ENCODE data around the gene SCN4B.

Gene SCN4B

GRCh38 chr11:118164885-118165284 lies 12.3 kb upstream of the SCN4B start:
- no peaks in the 10 kb centered on the region for H3K79me2 ChIP-seq (ENCODE audit: insufficient read depth, low read length)
- no peaks in the 10 kb centered on the region for H3K9me3 ChIP-seq (ENCODE audit: insufficient read depth, low read depth, low read length)
- H2AFZ ChIP-seq (ENCODE audit: low read length), result no peak overlapping the region
- H3K9me2 ChIP-seq (replicated peaks; ENCODE audit: low read depth, low read length), result no peaks in the 10 kb centered on the region
- no peak for TF ChIP-seq EZH2phosphoT487 (IDR thresholded peaks at IDR 0.05; ENCODE audit: borderline replicate concordance)
- no peak for TF ChIP-seq CTCF (conservative IDR thresholded peaks at IDR 0.05; ENCODE audit: low read length)
- no peaks in the 10 kb centered on the region for H3K27me3 ChIP-seq (ENCODE audit: insufficient read depth, low read length, poor library complexity, severe bottlenecking)
- H3K4me1 ChIP-seq (ENCODE audit: insufficient read depth, low read length, poor library complexity, severe bottlenecking), result no peaks in the 10 kb centered on the region
- no peak overlapping the region for H3K4me2 ChIP-seq (ENCODE audit: low read depth, low read length, poor library complexity, severe bottlenecking)
- no peak overlapping the region for H3K4me3 ChIP-seq (ENCODE audit: low read length, poor library complexity, severe bottlenecking)
- no peaks in the 10 kb centered on the region for H4K20me1 ChIP-seq (ENCODE audit: insufficient read depth, low read length, poor library complexity, severe bottlenecking)
- H3K9ac ChIP-seq (ENCODE audit: low read depth, low read length, poor library complexity, severe bottlenecking), result no peak overlapping the region
- H3K36me3 ChIP-seq (ENCODE audit: insufficient read depth, low read length), result no peaks in the 10 kb centered on the region
- no peaks in the 10 kb centered on the region for H3F3A ChIP-seq (ENCODE audit: low read depth)

GRCh38 chr11:118163494-118163893 lies 10.9 kb upstream of the SCN4B start:
- no peak overlapping the region for H3K9ac ChIP-seq (ENCODE audit: low read depth, low read length, poor library complexity, severe bottlenecking)
- H3K4me2 ChIP-seq (ENCODE audit: low read depth, low read length, poor library complexity, severe bottlenecking), result no peak overlapping the region
- H4K20me1 ChIP-seq (ENCODE audit: insufficient read depth, low read length, poor library complexity, severe bottlenecking), result no peaks in the 10 kb centered on the region
- no peaks in the 10 kb centered on the region for H3K27me3 ChIP-seq (ENCODE audit: insufficient read depth, low read length, poor library complexity, severe bottlenecking)
- no peaks in the 10 kb centered on the region for H3K79me2 ChIP-seq (ENCODE audit: insufficient read depth, low read length)
- H3K9me3 ChIP-seq (ENCODE audit: insufficient read depth, low read depth, low read length), result no peaks in the 10 kb centered on the region
- no peaks in the 10 kb centered on the region for H3F3A ChIP-seq (ENCODE audit: low read depth)
- no peaks in the 10 kb centered on the region for H3K4me1 ChIP-seq (ENCODE audit: insufficient read depth, low read length, poor library complexity, severe bottlenecking)
- no peaks in the 10 kb centered on the region for H3K36me3 ChIP-seq (ENCODE audit: insufficient read depth, low read length)
- H3K9me2 ChIP-seq (replicated peaks; ENCODE audit: low read depth, low read length), result no peaks in the 10 kb centered on the region
- no peak overlapping the region for H2AFZ ChIP-seq (ENCODE audit: low read length)
- no peak overlapping the region for H3K4me3 ChIP-seq (ENCODE audit: low read length, poor library complexity, severe bottlenecking)
- TF ChIP-seq EZH2phosphoT487 (IDR thresholded peaks at IDR 0.05; ENCODE audit: borderline replicate concordance) (no peak), CTCF (conservative IDR thresholded peaks at IDR 0.05; ENCODE audit: low read length) (no peak)

GRCh38 chr11:118162846-118163245 lies 10.2 kb upstream of the SCN4B start:
- Histone ChIP-seq H3F3A (ENCODE audit: low read depth) (no peaks in the 10 kb centered on the region), H3K9me2 (replicated peaks; ENCODE audit: low read depth, low read length) (no peaks in the 10 kb centered on the region), H3K79me2 (ENCODE audit: insufficient read depth, low read length) (no peaks in the 10 kb centered on the region), H3K27me3 (ENCODE audit: insufficient read depth, low read length, poor library complexity, severe bottlenecking) (no peaks in the 10 kb centered on the region), H3K4me1 (ENCODE audit: insufficient read depth, low read length, poor library complexity, severe bottlenecking) (no peaks in the 10 kb centered on the region), H4K20me1 (ENCODE audit: insufficient read depth, low read length, poor library complexity, severe bottlenecking) (no peaks in the 10 kb centered on the region), H2AFZ (ENCODE audit: low read length) (no peak overlapping the region), H3K36me3 (ENCODE audit: insufficient read depth, low read length) (no peaks in the 10 kb centered on the region), H3K4me2 (ENCODE audit: low read depth, low read length, poor library complexity, severe bottlenecking) (no peak overlapping the region), H3K4me3 (ENCODE audit: low read length, poor library complexity, severe bottlenecking) (no peak overlapping the region), H3K9ac (ENCODE audit: low read depth, low read length, poor library complexity, severe bottlenecking) (no peak overlapping the region), H3K9me3 (ENCODE audit: insufficient read depth, low read depth, low read length) (no peaks in the 10 kb centered on the region)
- no peak for TF ChIP-seq CTCF (conservative IDR thresholded peaks at IDR 0.05; ENCODE audit: low read length)
- TF ChIP-seq EZH2phosphoT487 (IDR thresholded peaks at IDR 0.05; ENCODE audit: borderline replicate concordance), result no peak

Measured in Loucy (cell line).